IMR-90 (cell line): ENCODE measurements around the gene LDB2.

Experiments used
- BHLHE40 ChIP-seq: fragments of 150-350 bp; IDR thresholded peaks from 2 replicates; pipeline ENCODE4 v1.6.1; 2016; ENCODE audit warnings: mild to moderate bottlenecking, low read depth, low read length
- CEBPB ChIP-seq: IDR thresholded peaks from 2 replicates; pipeline ENCODE4 v1.6.1; 2012; ENCODE audit warnings: low read depth, low read length, improper control_type of control experiment
- CTCF ChIP-seq: conservative IDR thresholded peaks from 2 replicates; pipeline ENCODE4 v1.5.1; 2012; ENCODE audit warnings: mild to moderate bottlenecking, low read depth, low read length, improper control_type of control experiment
- FOS ChIP-seq: fragments of 150-350 bp; IDR thresholded peaks from 2 replicates; pipeline ENCODE4 v1.6.1; 2016; ENCODE audit warnings: low read depth, low read length
- MAZ ChIP-seq: IDR thresholded peaks from 2 replicates; pipeline ENCODE4 v1.6.1; 2012; ENCODE audit warnings: low read depth, mild to moderate bottlenecking, low read length, improper control_type of control experiment, moderate library complexity, borderline replicate concordance
- MXI1 ChIP-seq: IDR thresholded peaks from 2 replicates; pipeline ENCODE4 v1.6.1; 2012; ENCODE audit warnings: low read depth, mild to moderate bottlenecking, low read length, moderate library complexity, borderline replicate concordance
- POLR2A ChIP-seq: IDR thresholded peaks from 2 replicates; pipeline ENCODE4 v1.6.1; 2012; ENCODE audit warnings: mild to moderate bottlenecking, low read depth, low read length
- RAD21 ChIP-seq: IDR thresholded peaks from 2 replicates; pipeline ENCODE4 v1.6.1; 2012; ENCODE audit warnings: low read length, improper control_type of control experiment
- RCOR1 ChIP-seq: IDR thresholded peaks from 2 replicates; pipeline ENCODE4 v1.6.1; 2012; ENCODE audit warnings: mild to moderate bottlenecking, low read length, improper control_type of control experiment; ENCODE audit not compliant: insufficient replicate concordance
- RFX5 ChIP-seq: IDR thresholded peaks from 2 replicates; pipeline ENCODE4 v1.8.0; 2012; ENCODE audit warnings: low read depth, mild to moderate bottlenecking, low read length, moderate library complexity
- SMC3 ChIP-seq: fragments of 150-350 bp; IDR thresholded peaks from 2 replicates; pipeline ENCODE4 v1.6.1; 2016; ENCODE audit warnings: low read depth, mild to moderate bottlenecking, antibody characterized with exemption, low read length, moderate library complexity

DNA sequence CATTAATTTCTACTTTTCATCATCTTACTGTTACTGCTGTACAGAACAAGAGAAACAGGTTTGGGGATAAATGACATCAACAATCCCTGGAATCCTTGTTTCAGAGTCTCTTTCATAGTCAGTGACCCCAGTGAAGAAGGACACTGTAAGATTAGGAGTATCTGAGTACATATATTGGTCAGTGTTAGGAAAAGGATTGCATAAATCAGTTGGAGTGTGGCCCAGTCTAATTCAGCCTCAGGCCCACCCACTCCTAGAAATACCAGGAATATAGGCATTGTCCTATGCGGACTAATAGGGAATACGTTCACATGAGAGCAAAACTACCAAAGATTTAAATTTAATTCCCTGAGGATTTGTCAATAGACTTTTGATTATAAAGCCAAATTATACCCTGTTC is 237.8 kb downstream of the LDB2 start:
- TF ChIP-seq MAZ (no peak), CTCF (no peak), BHLHE40 (no peak), RFX5 (no peak), MXI1 (no peak), FOS (no peak), POLR2A (no peak), RAD21 (no peak), SMC3 (no peak), RCOR1 (no peak), CEBPB (no peak)
